Right atrium auricular region (tissue), 2 donors: ENCODE results near the gene USP22. TPM values are rescaled to one million over a fixed set of nuclear protein-coding genes. Genes with fewer than 3 reads are reported as not detected.

Experiments used
- DNase-seq: peaks from one replicate; pipeline ENCODE4 v3.0.0-alpha.2; 2019; ENCODE audit warnings: low spot score
- H3K27ac ChIP-seq, 2 donors: fragments of 200-600 bp; sonication (generic); 1 replicate in 1 of 2; 2 replicates in 1 of 2; pipeline ENCODE4 v1.5.1; 2016 to 2019
- H3K27me3 ChIP-seq, 2 donors: fragments of 200-600 bp; sonication (generic); one replicate each; pipeline versions ENCODE4 v1.5.1 to v1.6.0; 2017 to 2019
- H3K36me3 ChIP-seq: fragments of 200-600 bp; sonication (generic); one replicate; pipeline ENCODE4 v1.5.1; 2016
- H3K4me1 ChIP-seq, 2 donors: fragments of 200-600 bp; sonication (generic); one replicate each; pipeline versions ENCODE4 v1.5.1 to v1.6.0; 2017 to 2019
- H3K4me3 ChIP-seq, 2 donors: fragments of 200-600 bp; sonication (generic); 1 replicate in 1 of 2; 2 replicates in 1 of 2; pipeline ENCODE4 v1.5.1; 2017 to 2019; ENCODE audit warnings: mild to moderate bottlenecking in 1 of 2, moderate library complexity in 1 of 2
- H3K9me3 ChIP-seq, 2 donors: fragments of 200-600 bp; sonication (generic); one replicate each; pipeline ENCODE4 v1.5.1; 2019
- total RNA-seq, 2 donors: library from RNA; depleted of rRNA; stranded (reverse); fragments of >200 nt; gene quantifications; one replicate each; pipeline ENCODE4 v1.1.0, GENCODE V29; 2016
- TF ChIP-seq, protein P1 (sequence below), 2 donors: fragments of 200-600 bp; sonication (generic); IDR thresholded peaks; one replicate each; pipeline ENCODE4 v1.5.1; 2019; ENCODE audit warnings: antibody characterized with exemption in 2 of 2

The USP22 gene
- total RNA-seq, 2 donors from 2014 or later = 151 to 179 TPM

DNA sequence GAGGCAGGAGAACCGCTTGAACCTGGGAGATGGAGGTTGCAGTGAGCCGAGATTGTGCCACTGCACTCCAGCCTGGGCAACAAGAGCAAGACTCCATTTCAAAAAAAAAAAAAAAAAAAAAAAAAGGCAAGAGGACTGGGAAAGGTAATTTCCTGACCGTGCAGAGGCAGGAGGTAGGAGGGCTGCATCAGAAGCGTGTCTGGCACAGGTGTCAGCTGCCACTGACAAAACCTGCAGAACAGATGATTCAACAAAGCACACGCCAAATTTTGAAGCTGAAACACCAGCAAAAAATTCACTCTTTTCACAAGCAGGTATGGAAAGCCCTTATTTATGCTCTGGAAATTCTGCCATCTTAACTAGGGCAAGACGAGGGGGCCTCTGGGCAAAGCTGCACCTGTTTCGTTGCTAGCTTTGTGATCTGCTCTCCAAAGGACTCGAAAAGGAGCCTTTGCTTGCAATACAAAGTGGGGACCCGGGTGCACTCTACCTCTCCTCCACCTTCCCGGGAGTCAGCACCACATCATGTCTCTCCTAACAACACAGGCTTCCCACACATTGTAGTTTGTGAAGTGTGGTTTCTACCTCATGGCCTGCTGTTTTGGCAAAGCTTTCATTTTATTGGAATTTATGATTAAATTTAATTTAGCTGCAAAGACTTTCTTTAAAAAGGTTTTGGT, 33.7 kb downstream of the USP22 start:
- Histone ChIP-seq H3K9me3 (no peaks in the 10 kb centered on the region), H3K4me1 (peaks cover 0 to 3% of the 10 kb centered on the region in 2 donors), H3K4me3 (no peak overlapping the region), H3K27ac (no peak overlapping the region), H3K36me3 (peaks cover 95% of the 10 kb centered on the region), H3K27me3 (no peaks in the 10 kb centered on the region)
- TF ChIP-seq, protein P1, sequence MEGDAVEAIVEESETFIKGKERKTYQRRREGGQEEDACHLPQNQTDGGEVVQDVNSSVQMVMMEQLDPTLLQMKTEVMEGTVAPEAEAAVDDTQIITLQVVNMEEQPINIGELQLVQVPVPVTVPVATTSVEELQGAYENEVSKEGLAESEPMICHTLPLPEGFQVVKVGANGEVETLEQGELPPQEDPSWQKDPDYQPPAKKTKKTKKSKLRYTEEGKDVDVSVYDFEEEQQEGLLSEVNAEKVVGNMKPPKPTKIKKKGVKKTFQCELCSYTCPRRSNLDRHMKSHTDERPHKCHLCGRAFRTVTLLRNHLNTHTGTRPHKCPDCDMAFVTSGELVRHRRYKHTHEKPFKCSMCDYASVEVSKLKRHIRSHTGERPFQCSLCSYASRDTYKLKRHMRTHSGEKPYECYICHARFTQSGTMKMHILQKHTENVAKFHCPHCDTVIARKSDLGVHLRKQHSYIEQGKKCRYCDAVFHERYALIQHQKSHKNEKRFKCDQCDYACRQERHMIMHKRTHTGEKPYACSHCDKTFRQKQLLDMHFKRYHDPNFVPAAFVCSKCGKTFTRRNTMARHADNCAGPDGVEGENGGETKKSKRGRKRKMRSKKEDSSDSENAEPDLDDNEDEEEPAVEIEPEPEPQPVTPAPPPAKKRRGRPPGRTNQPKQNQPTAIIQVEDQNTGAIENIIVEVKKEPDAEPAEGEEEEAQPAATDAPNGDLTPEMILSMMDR (IDR thresholded peaks at IDR 0.05) = no peak
- DNase-seq = no peak

DNA sequence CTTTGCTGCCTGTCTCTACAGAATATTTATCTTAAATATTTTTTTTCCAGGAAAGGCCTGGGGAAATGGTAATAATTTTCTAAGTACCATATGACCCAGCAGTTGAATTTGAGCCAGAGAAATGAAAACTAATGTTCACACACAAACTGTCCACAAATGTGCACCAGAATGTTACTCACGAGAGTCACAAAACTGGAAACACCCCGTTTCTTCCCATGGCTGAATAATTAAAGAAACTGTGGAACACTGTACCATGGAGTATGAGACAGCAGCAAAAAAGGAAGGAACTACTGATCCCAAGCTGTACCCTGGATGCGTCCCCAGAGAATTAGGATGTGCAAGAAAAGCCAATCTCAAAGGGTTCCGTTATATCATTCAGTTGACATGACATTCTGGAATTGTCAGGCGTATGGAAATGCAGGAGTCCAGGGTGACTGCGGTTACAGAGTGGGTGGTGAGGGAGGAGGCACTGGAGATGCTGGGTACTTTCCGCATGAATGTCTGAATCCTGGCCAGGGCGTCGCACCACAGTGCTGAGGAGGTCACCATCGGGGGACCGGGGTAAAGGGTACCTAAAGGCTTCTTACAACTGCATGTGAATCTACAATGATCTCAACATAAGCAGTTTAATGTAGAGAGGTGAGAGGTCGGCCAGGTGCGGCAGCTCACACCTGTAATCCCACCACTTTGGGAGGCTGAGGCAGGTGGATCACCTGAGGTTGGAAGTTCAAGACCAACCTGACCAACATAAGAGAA, 34.5 kb downstream of the USP22 start:
- H3K9me3 ChIP-seq = no peaks in the 10 kb centered on the region
- no peak overlapping the region for H3K4me3 ChIP-seq
- peaks cover 100% of the 10 kb centered on the region for H3K36me3 ChIP-seq
- peaks cover 0 to 2% of the 10 kb centered on the region in 2 donors for H3K4me1 ChIP-seq
- no peak for DNase-seq
- H3K27me3 ChIP-seq = no peaks in the 10 kb centered on the region
- no peak overlapping the region for H3K27ac ChIP-seq
- TF ChIP-seq, protein P1 (IDR thresholded peaks at IDR 0.05) = no peak

DNA sequence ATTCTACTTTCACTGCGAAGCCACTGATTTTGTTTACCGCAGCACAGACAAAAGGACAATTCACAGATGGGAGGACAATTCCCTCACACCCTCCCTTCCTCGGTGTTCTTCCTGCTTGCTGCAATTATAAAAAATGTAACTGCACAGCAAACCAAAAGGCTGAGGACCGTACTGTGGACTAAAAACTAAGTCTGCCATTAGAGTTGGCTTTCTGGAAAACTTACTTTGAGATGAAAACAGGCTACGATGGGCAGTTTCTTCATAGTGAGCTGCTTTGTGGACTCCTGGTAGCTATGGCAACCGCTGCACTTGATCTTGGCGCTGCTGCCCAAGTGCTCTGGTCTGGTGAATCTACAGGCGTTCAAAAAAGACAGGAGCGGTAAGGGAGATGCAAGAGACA, 35.2 kb downstream of the USP22 start:
- H3K27me3 ChIP-seq = no peaks in the 10 kb centered on the region
- TF ChIP-seq, protein P1 (IDR thresholded peaks at IDR 0.05) = no peak
- H3K27ac ChIP-seq = no peak overlapping the region
- H3K4me1 ChIP-seq = peaks cover 0 to 5% of the 10 kb centered on the region in 2 donors
- no peak for DNase-seq
- no peaks in the 10 kb centered on the region for H3K9me3 ChIP-seq
- peaks cover 100% of the 10 kb centered on the region for H3K36me3 ChIP-seq
- no peak overlapping the region for H3K4me3 ChIP-seq

DNA sequence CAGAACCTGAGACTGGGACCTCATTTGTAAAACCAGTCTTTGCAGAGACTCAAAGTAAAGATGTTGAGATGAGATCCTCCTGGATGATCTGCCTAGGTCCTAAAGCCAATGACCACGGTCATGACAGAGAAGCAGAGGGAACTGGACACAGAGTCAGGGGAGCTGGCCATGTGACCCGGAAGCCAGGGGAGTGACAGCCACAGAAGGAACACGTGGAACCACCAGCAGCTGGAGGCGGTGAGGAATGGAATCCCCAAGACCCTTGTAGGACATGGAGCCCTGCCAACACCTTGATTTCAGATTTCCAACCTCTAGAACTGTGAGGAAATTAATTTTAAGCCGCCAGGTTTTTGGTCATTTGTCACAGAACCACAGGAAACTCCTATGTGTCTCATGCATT, 37.0 kb downstream of the USP22 start:
- DNase-seq = no peak
- H3K9me3 ChIP-seq = no peaks in the 10 kb centered on the region
- no peak overlapping the region for H3K4me3 ChIP-seq
- H3K27me3 ChIP-seq = no peaks in the 10 kb centered on the region
- TF ChIP-seq, protein P1 (IDR thresholded peaks at IDR 0.05) = no peak
- H3K4me1 ChIP-seq = peaks cover 0 to 18% of the 10 kb centered on the region in 2 donors
- peaks cover 99% of the 10 kb centered on the region for H3K36me3 ChIP-seq
- no peak overlapping the region for H3K27ac ChIP-seq

DNA sequence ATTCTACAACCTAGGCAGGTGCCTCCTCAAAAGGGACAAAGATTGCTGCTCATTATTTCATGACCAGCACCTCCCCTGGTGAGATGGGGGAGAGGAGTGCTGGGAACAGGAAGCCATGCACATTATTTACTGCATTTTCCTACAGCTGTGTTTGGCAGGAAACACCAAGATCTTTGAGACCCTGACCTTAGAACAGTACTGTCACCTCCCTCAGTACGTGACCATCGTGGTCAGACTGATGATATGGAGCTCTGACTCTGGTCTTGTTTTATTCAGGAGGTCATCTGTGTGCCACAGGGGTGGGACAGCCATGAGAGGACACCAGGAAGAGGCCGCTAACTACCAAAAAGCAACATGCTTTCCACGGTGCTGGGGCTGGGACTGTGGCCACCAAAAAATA, 37.4 kb downstream of the USP22 start:
- H3K9me3 ChIP-seq = no peaks in the 10 kb centered on the region
- peaks cover 99% of the 10 kb centered on the region for H3K36me3 ChIP-seq
- no peaks in the 10 kb centered on the region for H3K27me3 ChIP-seq
- TF ChIP-seq, protein P1 (IDR thresholded peaks at IDR 0.05) = no peak
- no peak overlapping the region for H3K27ac ChIP-seq
- DNase-seq = no peak
- H3K4me1 ChIP-seq = peaks cover 0 to 22% of the 10 kb centered on the region in 2 donors
- no peak overlapping the region for H3K4me3 ChIP-seq
